Measurements from ENCODE around the gene DUSP8.

Gene DUSP8

GRCh38 chr11:1523077-1523476 lies 49.0 kb downstream of the DUSP8 start:
- no peaks in the 10 kb centered on the region for H3K9me3 ChIP-seq (ENCODE audit: insufficient read depth, low read length)
- peaks cover 68% of the 10 kb centered on the region for H3K79me2 ChIP-seq (ENCODE audit: insufficient read depth, low read length)
- H3K4me3 ChIP-seq (ENCODE audit: insufficient read depth, low read length, poor library complexity, severe bottlenecking) = peak overlapping the region; percentile 45
- H3K36me3 ChIP-seq (ENCODE audit: low read length) = no peaks in the 10 kb centered on the region
- H3K9me2 ChIP-seq (replicated peaks; ENCODE audit: insufficient read depth, low read length) = no peaks in the 10 kb centered on the region
- H3K4me2 ChIP-seq (ENCODE audit: low read depth, low read length, poor library complexity, severe bottlenecking) = peak overlapping the region; percentile 96
- peaks cover 49% of the 10 kb centered on the region for H3F3A ChIP-seq (ENCODE audit: insufficient read depth)
- no peaks in the 10 kb centered on the region for H4K20me1 ChIP-seq (ENCODE audit: low read depth, low read length)
- peak overlapping the region; percentile 65 for H3K9ac ChIP-seq (ENCODE audit: low read length)
- no peak for TF ChIP-seq CTCF (IDR thresholded peaks at IDR 0.05; ENCODE audit: insufficient read depth, low read length, poor library complexity, severe bottlenecking)
- no peak for TF ChIP-seq EZH2phosphoT487 (conservative IDR thresholded peaks at IDR 0.05; ENCODE audit: low read length)
- peak overlapping the region; percentile 97 for H3K27ac ChIP-seq (ENCODE audit: low read depth, low read length)
- H3K27me3 ChIP-seq (ENCODE audit: low read length) = no peaks in the 10 kb centered on the region
- H2AFZ ChIP-seq (ENCODE audit: low read depth, low read length, severe bottlenecking) = no peak overlapping the region

DNA sequence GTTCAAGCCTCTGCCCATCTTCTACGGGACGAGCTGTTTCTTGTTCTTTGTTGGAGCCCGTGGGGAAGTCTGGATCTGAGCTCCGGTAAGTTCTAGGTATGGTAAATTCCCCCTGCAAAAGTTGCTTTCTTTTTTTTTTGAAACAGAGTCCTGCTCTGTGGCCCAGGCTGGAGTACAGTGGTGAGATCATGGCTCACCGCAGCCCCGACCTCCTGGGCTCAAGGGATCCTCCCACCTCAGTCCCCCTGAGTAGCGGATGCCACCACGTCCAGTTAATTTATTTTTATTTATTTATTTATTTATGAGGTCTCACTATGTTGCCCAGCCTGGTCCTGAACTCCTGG lies 50.0 kb downstream of the DUSP8 start:
- TF ChIP-seq CTCF (IDR thresholded peaks at IDR 0.05; ENCODE audit: insufficient read depth, low read length, poor library complexity, severe bottlenecking) (no peak), EZH2phosphoT487 (conservative IDR thresholded peaks at IDR 0.05; ENCODE audit: low read length) (no peak)
- no peaks in the 10 kb centered on the region for H3K36me3 ChIP-seq (ENCODE audit: low read length)
- peaks cover 49% of the 10 kb centered on the region for H3F3A ChIP-seq (ENCODE audit: insufficient read depth)
- peak overlapping the region; percentile 96 for H3K4me2 ChIP-seq (ENCODE audit: low read depth, low read length, poor library complexity, severe bottlenecking)
- H2AFZ ChIP-seq (ENCODE audit: low read depth, low read length, severe bottlenecking) = no peak overlapping the region
- peaks cover 64% of the 10 kb centered on the region for H3K79me2 ChIP-seq (ENCODE audit: insufficient read depth, low read length)
- no peaks in the 10 kb centered on the region for H3K9me2 ChIP-seq (replicated peaks; ENCODE audit: insufficient read depth, low read length)
- no peaks in the 10 kb centered on the region for H3K9me3 ChIP-seq (ENCODE audit: insufficient read depth, low read length)
- H4K20me1 ChIP-seq (ENCODE audit: low read depth, low read length) = no peaks in the 10 kb centered on the region
- peak overlapping the region; percentile 65 for H3K9ac ChIP-seq (ENCODE audit: low read length)
- H3K4me3 ChIP-seq (ENCODE audit: insufficient read depth, low read length, poor library complexity, severe bottlenecking) = peak overlapping the region; percentile 45
- peak overlapping the region; percentile 97 for H3K27ac ChIP-seq (ENCODE audit: low read depth, low read length)
- H3K27me3 ChIP-seq (ENCODE audit: low read length) = no peaks in the 10 kb centered on the region

DNA sequence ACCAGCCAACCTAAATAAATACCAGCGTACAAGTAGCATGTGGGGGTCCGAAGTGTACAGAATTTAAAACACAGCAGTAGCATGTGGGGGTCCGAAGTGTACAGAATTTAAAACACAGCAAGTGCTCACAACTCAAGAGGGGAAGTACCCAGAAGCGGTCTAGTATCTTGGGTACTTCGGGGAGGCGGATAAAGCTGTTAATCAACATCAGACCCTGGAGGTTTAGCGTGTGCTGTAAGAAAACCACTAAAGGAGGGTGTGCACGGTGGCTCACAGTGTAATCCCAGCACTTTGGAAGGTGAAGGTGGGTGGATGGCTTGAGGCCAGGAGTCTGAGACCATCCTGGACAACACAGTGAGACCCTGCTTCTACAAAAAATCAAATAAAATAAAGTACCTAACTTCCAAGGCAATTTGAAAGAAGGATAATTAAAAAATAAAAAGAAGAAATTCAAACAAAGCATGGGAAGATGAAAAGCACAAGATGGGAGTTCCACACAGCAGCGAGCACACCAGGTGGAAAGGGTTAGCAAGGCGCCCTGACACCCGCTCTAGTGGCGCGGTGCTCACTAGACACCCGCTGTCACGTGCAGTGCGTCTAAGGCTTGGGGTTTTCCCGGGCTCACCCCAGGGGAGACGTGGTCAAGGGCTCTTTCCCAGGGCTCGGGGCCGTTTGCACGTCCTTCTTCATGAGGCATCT lies 50.5 kb downstream of the DUSP8 start:
- Histone ChIP-seq H2AFZ (ENCODE audit: low read depth, low read length, severe bottlenecking) (no peak overlapping the region), H3K9me2 (replicated peaks; ENCODE audit: insufficient read depth, low read length) (no peaks in the 10 kb centered on the region), H3F3A (ENCODE audit: insufficient read depth) (peaks cover 49% of the 10 kb centered on the region), H3K4me2 (ENCODE audit: low read depth, low read length, poor library complexity, severe bottlenecking) (peak overlapping the region; percentile 96), H4K20me1 (ENCODE audit: low read depth, low read length) (no peaks in the 10 kb centered on the region), H3K9ac (ENCODE audit: low read length) (peak overlapping the region; percentile 65), H3K27ac (ENCODE audit: low read depth, low read length) (peak overlapping the region; percentile 97), H3K4me3 (ENCODE audit: insufficient read depth, low read length, poor library complexity, severe bottlenecking) (peak overlapping the region; percentile 45), H3K9me3 (ENCODE audit: insufficient read depth, low read length) (no peaks in the 10 kb centered on the region), H3K79me2 (ENCODE audit: insufficient read depth, low read length) (peaks cover 59% of the 10 kb centered on the region), H3K36me3 (ENCODE audit: low read length) (no peaks in the 10 kb centered on the region), H3K27me3 (ENCODE audit: low read length) (no peaks in the 10 kb centered on the region)
- TF ChIP-seq EZH2phosphoT487 (conservative IDR thresholded peaks at IDR 0.05; ENCODE audit: low read length) = no peak
- TF ChIP-seq CTCF (IDR thresholded peaks at IDR 0.05; ENCODE audit: insufficient read depth, low read length, poor library complexity, severe bottlenecking) = no peak

Data from SU-DHL-6 (cell line).